NB4 (cell line): ENCODE measurements around the gene PLAGL2.

Experiments used
- DNase-seq: peaks from one replicate; pipeline ENCODE4 v3.0.0; 2010; ENCODE audit warnings: low read depth
- H3K4me3 ChIP-seq: one replicate; pipeline ENCODE4 v1.5.1; 2011; ENCODE audit warnings: mild to moderate bottlenecking, low read depth, low read length, moderate library complexity
- CTCF ChIP-seq: IDR thresholded peaks from one replicate; pipeline ENCODE4 v1.5.1; 2012; ENCODE audit warnings: low read depth, low read length
- MAX ChIP-seq: IDR thresholded peaks from 2 replicates; pipeline ENCODE4 v1.6.1; 2011; ENCODE audit warnings: low read depth, low read length
- MYC ChIP-seq: IDR thresholded peaks from 2 replicates; pipeline ENCODE4 v1.6.1; 2011; ENCODE audit warnings: low read depth, low read length
- POLR2A ChIP-seq: IDR thresholded peaks from 2 replicates; pipeline ENCODE4 v1.6.1; 2011; ENCODE audit warnings: mild to moderate bottlenecking; ENCODE audit not compliant: insufficient read length; ENCODE audit errors: extremely low read depth

PLAGL2 gene

GRCh38 chr20:32226391-32226790 lies 18.8 kb upstream of the PLAGL2 start:
- DNase-seq, result no peak
- no peak overlapping the region for H3K4me3 ChIP-seq
- TF ChIP-seq POLR2A (no peak), MAX (no peak), MYC (no peak), CTCF (no peak)

GRCh38 chr20:32224463-32224862 lies 16.9 kb upstream of the PLAGL2 start:
- DNase-seq, result no peak
- TF ChIP-seq POLR2A (no peak), MYC (no peak), MAX (no peak), CTCF (no peak)
- H3K4me3 ChIP-seq, result no peak overlapping the region

GRCh38 chr20:32218156-32218900 lies 10.8 kb upstream of the PLAGL2 start:
- no peak for DNase-seq
- no peak overlapping the region for H3K4me3 ChIP-seq
- TF ChIP-seq CTCF (no peak), POLR2A (no peak), MYC (no peak), MAX (no peak)

GRCh38 chr20:32216179-32217142 lies 8.9 kb upstream of the PLAGL2 start:
- no peak overlapping the region for H3K4me3 ChIP-seq
- TF ChIP-seq CTCF (no peak), MAX (no peak), POLR2A (no peak), MYC (no peak)
- no peak for DNase-seq

GRCh38 chr20:32215729-32216128 lies 8.2 kb upstream of the PLAGL2 start:
- TF ChIP-seq POLR2A (no peak), CTCF (no peak), MYC (no peak), MAX (no peak)
- no peak for DNase-seq
- H3K4me3 ChIP-seq, result no peak overlapping the region
